K562 (cell line): ENCODE measurements around the gene RHOBTB3. TPM values are rescaled to one million over a fixed set of nuclear protein-coding genes. Genes with fewer than 3 reads are reported as not detected.

Experiments
- CBX5 ChIP-seq: IDR thresholded peaks from 2 replicates; pipeline ENCODE4 v1.6.1; 2014; ENCODE audit warnings: low read depth, borderline replicate concordance
- CC2D1A ChIP-seq: fragments of 450-650 bp; IDR thresholded peaks from 2 replicates; pipeline ENCODE4 v1.6.1; 2017; ENCODE audit warnings: mild to moderate bottlenecking
- KDM4B ChIP-seq, 2 experiments: fragments of 450-650 bp in 1 of 2; sonication (generic) in 1 of 2; IDR thresholded peaks; 2 replicates each; pipeline ENCODE4 v1.6.1; 2016 to 2017; ENCODE audit warnings: borderline replicate concordance in 2 of 2, antibody characterized with exemption in 1 of 2, low read depth in 1 of 2, mild to moderate bottlenecking in 1 of 2
- MEF2A ChIP-seq: IDR thresholded peaks from 2 replicates; pipeline ENCODE4 v1.6.1; 2011; ENCODE audit warnings: low read depth, mild to moderate bottlenecking, low read length, moderate library complexity; ENCODE audit not compliant: control insufficient read depth
- PHF21A ChIP-seq: fragments of 450-650 bp; IDR thresholded peaks from 2 replicates; pipeline ENCODE4 v1.6.1; 2017; ENCODE audit warnings: low read depth, borderline replicate concordance
- ZC3H4 ChIP-seq: sonication (generic); formaldehyde crosslinking; IDR thresholded peaks from 2 replicates; pipeline ENCODE4 v1.9.0; 2021; ENCODE audit warnings: missing genetic modification reagents, borderline replicate concordance
- ZC3H8 ChIP-seq: fragments of 450-650 bp; IDR thresholded peaks from 2 replicates; pipeline ENCODE4 v1.6.1; 2017
- ZNF76 ChIP-seq: fragments of 250-450 bp; sonication (Bioruptor Pico); IDR thresholded peaks from 2 replicates; pipeline ENCODE4 v1.4.0; 2020; ENCODE audit warnings: mild to moderate bottlenecking, moderate library complexity, borderline replicate concordance
- ZNF778 ChIP-seq: fragments of 450-650 bp; formaldehyde crosslinking; IDR thresholded peaks from 2 replicates; pipeline ENCODE4 v1.4.0; 2020; ENCODE audit warnings: mild to moderate bottlenecking, moderate library complexity
- polyA plus RNA-seq, 8 experiments: library from polyadenylated mRNA; depleted of rRNA in 4 of 8; stranded (reverse) in 5 of 8; unstranded in 3 of 8; fragments of >200 nt; fragmentation: Nextera tagmentation in 2 of 8; fragmentation: Illumina TruSeq in 1 of 8; extraction: Ambion mirVana in 2 of 8; extraction: Trizol in 1 of 8; gene quantifications; 2 replicates each; pipeline versions ENCODE4 v1.2.1 to v1.2.3, GENCODE V29; 2011 to 2014; ENCODE audit warnings: inconsistent platforms in 1 of 8, missing spikeins in 1 of 8
- total RNA-seq, 7 experiments: library from RNA; depleted of rRNA in 6 of 7; stranded (reverse); fragments of >200 nt in 6 of 7; fragmentation: Illumina TruSeq in 2 of 7; extraction: Trizol in 2 of 7; gene quantifications; 2 replicates each; pipeline versions ENCODE4 v1.2.1 to v1.2.3, GENCODE V29; 2011 to 2021; ENCODE audit warnings: low replicate concordance in 1 of 7
- TF ChIP-seq, protein P1 (sequence below), 2 experiments: IDR thresholded peaks; 2 replicates each; pipeline ENCODE4 v1.6.1; 2012; ENCODE audit warnings: improper control_type of control experiment in 2 of 2, low read depth in 2 of 2, low read length in 2 of 2, borderline replicate concordance in 1 of 2
- TF ChIP-seq, protein P2 (sequence below): fragments of 250-450 bp; sonication (Bioruptor Pico); IDR thresholded peaks from 2 replicates; pipeline ENCODE4 v1.5.0; 2021; ENCODE audit warnings: mild to moderate bottlenecking, moderate library complexity
- TF ChIP-seq, protein P3 (sequence below): sonication (generic); formaldehyde crosslinking; IDR thresholded peaks from 2 replicates; pipeline ENCODE4 v1.8.1; 2023; ENCODE audit warnings: missing genetic modification reagents, mild to moderate bottlenecking, borderline replicate concordance

Gene RHOBTB3
- total and polyA plus RNA-seq, 9 of the 15 experiments (the other 6 are each of a cell fraction or from before 2014, with no cell fraction given), result 39.7 to 143 (median 115) TPM

DNA sequence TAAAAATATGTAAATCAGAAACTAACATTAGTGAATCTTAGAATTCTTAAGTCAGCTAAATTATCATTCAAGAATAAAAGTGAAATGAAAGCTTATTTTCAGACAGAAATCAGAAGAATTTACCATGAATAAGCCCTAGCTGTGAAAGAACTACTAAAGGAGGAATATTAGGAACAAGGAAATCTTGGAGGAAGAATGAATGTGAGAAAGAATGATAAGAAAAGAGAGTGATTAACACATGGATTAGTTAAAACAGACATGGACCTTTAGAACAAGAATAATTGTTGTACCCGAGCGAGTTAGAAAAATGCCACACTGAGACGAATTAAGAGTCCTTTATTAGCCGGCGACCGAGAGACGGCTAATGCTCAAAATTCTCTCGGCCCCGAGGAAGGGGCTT lies 24.1 kb upstream of the RHOBTB3 start (continued):
- TF ChIP-seq, protein P1, sequence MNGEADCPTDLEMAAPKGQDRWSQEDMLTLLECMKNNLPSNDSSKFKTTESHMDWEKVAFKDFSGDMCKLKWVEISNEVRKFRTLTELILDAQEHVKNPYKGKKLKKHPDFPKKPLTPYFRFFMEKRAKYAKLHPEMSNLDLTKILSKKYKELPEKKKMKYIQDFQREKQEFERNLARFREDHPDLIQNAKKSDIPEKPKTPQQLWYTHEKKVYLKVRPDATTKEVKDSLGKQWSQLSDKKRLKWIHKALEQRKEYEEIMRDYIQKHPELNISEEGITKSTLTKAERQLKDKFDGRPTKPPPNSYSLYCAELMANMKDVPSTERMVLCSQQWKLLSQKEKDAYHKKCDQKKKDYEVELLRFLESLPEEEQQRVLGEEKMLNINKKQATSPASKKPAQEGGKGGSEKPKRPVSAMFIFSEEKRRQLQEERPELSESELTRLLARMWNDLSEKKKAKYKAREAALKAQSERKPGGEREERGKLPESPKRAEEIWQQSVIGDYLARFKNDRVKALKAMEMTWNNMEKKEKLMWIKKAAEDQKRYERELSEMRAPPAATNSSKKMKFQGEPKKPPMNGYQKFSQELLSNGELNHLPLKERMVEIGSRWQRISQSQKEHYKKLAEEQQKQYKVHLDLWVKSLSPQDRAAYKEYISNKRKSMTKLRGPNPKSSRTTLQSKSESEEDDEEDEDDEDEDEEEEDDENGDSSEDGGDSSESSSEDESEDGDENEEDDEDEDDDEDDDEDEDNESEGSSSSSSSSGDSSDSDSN (IDR thresholded peaks at IDR 0.05; ENCODE audit: borderline replicate concordance in 1 of 2, low read depth in 2 of 2, low read length in 2 of 2), result no peak
- TF ChIP-seq, protein P2, sequence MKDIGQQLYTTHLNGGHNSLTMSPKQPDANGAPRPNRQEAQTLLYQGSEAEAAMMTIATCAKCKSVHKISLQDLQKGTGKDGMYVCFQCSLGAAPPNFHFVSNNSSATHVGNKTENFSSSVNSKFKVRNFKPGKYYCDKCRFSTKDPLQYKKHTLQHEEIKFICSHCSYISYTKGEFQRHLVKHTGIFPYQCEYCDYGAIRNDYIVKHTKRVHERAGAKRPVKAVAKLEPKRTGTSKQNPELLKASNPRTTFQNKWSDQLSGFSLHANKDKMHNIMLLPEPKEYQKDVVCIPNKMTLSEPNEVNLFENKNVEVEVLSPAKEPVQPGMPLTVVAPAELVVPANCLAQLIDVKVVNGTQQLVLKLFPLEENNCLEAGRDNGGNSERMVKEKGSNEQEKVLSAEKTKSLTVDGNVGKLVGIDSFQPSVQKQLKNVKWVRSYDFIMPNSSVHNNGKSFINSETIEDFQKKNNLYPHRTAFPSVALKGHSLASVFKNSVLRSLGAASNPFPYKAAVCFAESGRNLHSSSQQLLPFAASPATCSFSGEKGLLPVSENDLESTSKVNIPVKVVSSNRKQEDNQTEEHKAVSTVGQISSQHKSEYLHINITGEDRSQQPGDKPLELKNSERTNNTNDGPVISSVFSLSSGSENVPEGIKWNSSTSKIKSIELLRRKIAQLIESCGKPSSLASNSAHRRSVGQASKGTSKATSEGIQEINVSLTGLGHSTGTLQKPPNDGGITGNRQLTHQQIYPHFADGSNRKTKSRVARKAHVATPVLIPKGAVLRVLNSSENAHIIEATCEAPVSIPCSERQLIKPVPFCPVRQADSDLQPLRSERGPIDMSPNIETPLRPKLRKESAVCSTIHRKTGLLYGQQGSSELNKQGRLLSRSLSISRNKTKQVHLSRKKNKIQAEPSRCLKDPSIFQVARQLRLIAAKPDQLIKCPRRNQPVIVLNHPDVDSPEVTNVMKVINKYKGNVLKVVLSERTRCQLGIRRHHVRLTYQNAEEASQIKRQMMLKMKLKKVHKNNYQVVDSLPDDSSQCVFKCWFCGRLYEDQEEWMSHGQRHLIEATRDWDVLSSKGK (CRISPR knock-in tag), result no peak
- no peak for TF ChIP-seq PHF21A
- TF ChIP-seq KDM4B (IDR thresholded peaks at IDR 0.05; ENCODE audit: borderline replicate concordance in 2 of 2, low read depth in 1 of 2), result no peak
- TF ChIP-seq ZC3H8, result 0 out of 2 replicates have a peak, but pooled peaks have one; percentile 62
- TF ChIP-seq CC2D1A, result no peak
- no peak for TF ChIP-seq ZNF76 (CRISPR knock-in tag)
- TF ChIP-seq ZNF778 (CRISPR knock-in tag), result no peak
- TF ChIP-seq ZC3H4 (CRISPR knock-in tag), result no peak
- TF ChIP-seq, protein P3, sequence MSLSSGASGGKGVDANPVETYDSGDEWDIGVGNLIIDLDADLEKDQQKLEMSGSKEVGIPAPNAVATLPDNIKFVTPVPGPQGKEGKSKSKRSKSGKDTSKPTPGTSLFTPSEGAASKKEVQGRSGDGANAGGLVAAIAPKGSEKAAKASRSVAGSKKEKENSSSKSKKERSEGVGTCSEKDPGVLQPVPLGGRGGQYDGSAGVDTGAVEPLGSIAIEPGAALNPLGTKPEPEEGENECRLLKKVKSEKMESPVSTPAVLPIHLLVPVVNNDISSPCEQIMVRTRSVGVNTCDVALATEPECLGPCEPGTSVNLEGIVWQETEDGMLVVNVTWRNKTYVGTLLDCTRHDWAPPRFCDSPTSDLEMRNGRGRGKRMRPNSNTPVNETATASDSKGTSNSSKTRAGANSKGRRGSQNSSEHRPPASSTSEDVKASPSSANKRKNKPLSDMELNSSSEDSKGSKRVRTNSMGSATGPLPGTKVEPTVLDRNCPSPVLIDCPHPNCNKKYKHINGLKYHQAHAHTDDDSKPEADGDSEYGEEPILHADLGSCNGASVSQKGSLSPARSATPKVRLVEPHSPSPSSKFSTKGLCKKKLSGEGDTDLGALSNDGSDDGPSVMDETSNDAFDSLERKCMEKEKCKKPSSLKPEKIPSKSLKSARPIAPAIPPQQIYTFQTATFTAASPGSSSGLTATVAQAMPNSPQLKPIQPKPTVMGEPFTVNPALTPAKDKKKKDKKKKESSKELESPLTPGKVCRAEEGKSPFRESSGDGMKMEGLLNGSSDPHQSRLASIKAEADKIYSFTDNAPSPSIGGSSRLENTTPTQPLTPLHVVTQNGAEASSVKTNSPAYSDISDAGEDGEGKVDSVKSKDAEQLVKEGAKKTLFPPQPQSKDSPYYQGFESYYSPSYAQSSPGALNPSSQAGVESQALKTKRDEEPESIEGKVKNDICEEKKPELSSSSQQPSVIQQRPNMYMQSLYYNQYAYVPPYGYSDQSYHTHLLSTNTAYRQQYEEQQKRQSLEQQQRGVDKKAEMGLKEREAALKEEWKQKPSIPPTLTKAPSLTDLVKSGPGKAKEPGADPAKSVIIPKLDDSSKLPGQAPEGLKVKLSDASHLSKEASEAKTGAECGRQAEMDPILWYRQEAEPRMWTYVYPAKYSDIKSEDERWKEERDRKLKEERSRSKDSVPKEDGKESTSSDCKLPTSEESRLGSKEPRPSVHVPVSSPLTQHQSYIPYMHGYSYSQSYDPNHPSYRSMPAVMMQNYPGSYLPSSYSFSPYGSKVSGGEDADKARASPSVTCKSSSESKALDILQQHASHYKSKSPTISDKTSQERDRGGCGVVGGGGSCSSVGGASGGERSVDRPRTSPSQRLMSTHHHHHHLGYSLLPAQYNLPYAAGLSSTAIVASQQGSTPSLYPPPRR, result no peak
- TF ChIP-seq MEF2A, result no peak
- TF ChIP-seq CBX5, result no peak
